IPS-15b (cell line): ENCODE data around the gene CDIPT.
"Not testable (repeated sequence)": the region's sequence is repeated elsewhere in the genome, so short reads cannot be mapped to it uniquely, and the experiment has no call there.

ENCODE experiments used
- H3K27me3 ChIP-seq: one replicate; pipeline ENCODE4 v1.6.1; 2013; ENCODE audit warnings: low read length; ENCODE audit not compliant: control insufficient read depth, insufficient read depth
- H3K36me3 ChIP-seq: one replicate; pipeline ENCODE4 v1.6.1; 2013; ENCODE audit warnings: low read length; ENCODE audit not compliant: control insufficient read depth, insufficient read depth
- H3K4me1 ChIP-seq: one replicate; pipeline ENCODE4 v1.6.1; 2013; ENCODE audit warnings: mild to moderate bottlenecking, low read length; ENCODE audit not compliant: control insufficient read depth, insufficient read depth
- H3K4me3 ChIP-seq: one replicate; pipeline ENCODE4 v1.5.1; 2013; ENCODE audit warnings: low read depth, low read length
- H3K9ac ChIP-seq: one replicate; pipeline ENCODE4 v1.6.1; 2013; ENCODE audit warnings: low read depth, mild to moderate bottlenecking, low read length
- H3K9me3 ChIP-seq: one replicate; pipeline ENCODE4 v1.6.1; 2013; ENCODE audit warnings: mild to moderate bottlenecking, low read length; ENCODE audit not compliant: control insufficient read depth, insufficient read depth

Gene CDIPT

DNA sequence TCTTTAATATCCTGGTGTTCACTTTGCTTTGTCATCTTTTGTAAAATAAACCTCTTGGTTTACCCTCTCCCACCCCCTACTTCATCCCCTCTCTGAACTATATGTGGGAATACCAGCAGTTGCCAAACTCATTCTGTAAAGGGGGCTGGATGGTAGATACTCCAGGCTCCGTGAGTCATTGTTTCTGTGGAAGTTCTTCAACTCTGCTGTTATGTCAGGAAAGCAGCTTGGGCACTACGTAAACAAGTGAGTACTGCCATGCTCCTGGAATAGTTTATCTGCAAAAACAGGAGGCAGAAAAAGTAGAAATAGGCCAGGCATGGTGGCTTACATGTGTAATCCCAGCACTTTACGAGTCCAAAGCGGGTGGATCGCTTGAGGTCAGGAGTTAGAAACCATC is 25.2 kb downstream of the CDIPT start:
- Histone ChIP-seq H3K4me1 (no peaks in the 10 kb centered on the region), H3K36me3 (no peaks in the 10 kb centered on the region), H3K9me3 (no peaks in the 10 kb centered on the region), H3K27me3 (no peaks in the 10 kb centered on the region), H3K9ac (no peak overlapping the region), H3K4me3 (no peak overlapping the region)

DNA sequence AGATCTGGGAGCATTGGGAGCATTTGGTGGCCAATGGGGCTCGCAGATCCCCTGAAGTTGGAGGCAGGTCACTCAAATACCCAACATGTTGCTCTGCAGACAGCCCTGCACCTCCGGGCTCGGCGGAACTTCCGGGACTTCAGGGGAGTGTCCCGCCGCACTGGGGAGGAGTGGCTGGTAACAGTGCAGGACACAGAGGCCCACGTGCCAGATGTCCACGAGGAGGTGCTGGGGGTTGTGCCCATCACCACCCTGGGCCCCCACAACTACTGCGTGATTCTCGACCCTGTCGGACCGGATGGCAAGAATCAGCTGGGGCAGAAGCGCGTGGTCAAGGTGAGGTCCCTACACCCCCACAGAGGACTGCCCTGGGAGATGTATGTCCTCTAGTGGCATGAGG is 26.4 kb downstream of the CDIPT start:
- no peaks in the 10 kb centered on the region for H3K27me3 ChIP-seq
- H3K4me3 ChIP-seq = no peak overlapping the region
- H3K9ac ChIP-seq = no peak overlapping the region
- no peaks in the 10 kb centered on the region for H3K36me3 ChIP-seq
- H3K9me3 ChIP-seq = no peaks in the 10 kb centered on the region
- no peaks in the 10 kb centered on the region for H3K4me1 ChIP-seq

- Histone ChIP-seq H3K27me3 (no peaks in the 10 kb centered on the region), H3K4me1 (no peaks in the 10 kb centered on the region), H3K4me3 (no peak overlapping the region), H3K36me3 (no peaks in the 10 kb centered on the region), H3K9ac (no peak overlapping the region), H3K9me3 (no peaks in the 10 kb centered on the region)
Observed at GRCh38 chr16:29835926-29836325, 27.1 kb downstream of the CDIPT start.

DNA sequence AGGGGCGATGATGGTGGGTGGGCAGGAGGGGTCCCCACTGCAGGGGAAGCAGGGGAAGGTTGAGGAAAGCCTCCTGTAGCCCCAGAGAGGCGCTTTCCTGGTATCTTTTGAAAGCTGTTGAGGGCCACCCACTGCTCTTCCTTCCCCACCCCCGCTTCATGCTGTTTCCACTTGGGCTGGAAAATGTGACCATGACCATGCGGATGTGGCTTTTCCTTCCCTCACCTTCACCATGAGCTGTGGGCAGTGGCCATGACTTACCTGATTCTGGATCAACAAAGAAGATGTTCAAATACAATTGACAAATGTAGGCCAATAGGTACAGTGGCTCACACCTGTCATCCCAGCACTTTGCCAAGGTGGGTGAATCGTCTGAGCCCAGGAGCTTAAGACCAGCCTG is 28.9 kb downstream of the CDIPT start:
- Histone ChIP-seq H3K27me3 (no peaks in the 10 kb centered on the region), H3K4me3 (no peak overlapping the region), H3K36me3 (peaks cover 2% of the 10 kb centered on the region), H3K9me3 (no peaks in the 10 kb centered on the region), H3K4me1 (no peaks in the 10 kb centered on the region), H3K9ac (no peak overlapping the region)

DNA sequence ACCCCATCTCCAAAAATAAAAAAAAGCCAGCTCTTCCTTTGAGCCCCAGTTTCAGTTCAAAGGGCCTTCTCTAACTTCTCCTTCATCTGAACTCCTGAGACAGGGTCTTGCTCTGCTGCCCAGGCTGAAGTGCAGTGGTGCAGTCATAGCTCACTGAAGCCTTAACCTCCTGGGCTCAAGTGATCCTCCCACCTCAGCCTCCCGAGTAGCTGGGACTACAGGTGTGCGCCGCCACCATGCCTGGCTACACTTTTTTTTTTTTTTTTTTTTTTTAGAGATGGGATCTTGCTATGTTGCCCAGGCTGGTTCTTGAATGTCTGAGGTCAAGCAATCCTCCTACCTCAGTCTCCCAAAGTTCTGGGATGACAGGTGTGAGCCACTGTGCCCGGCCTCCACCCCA is 29.8 kb downstream of the CDIPT start:
- H3K9ac ChIP-seq, H3K4me1 ChIP-seq, H3K4me3 ChIP-seq, H3K36me3 ChIP-seq, H3K9me3 ChIP-seq, H3K27me3 ChIP-seq: not testable (repeated sequence)

DNA sequence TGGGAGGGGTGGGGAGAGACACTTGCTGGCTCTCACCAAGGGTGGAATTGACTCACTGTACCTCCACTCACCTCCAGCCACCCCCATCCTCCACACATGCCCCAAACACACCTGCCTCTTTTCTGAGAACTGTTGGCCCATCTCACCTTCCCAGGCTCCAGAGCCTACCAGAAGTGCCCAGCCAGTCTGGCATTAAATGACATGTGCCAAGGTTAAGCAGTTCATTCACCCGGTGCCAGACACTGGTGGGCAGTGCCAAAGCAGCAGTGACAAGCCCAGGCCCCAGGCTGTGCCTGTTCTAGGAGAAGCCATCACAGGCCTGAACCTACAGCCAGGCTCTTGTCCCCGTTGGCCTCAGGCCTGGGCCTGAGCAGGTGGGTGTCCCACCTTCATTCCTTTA is 31.5 kb downstream of the CDIPT start:
- H3K4me3 ChIP-seq = no peak overlapping the region
- no peaks in the 10 kb centered on the region for H3K9me3 ChIP-seq
- H3K27me3 ChIP-seq = no peaks in the 10 kb centered on the region
- peaks cover 2% of the 10 kb centered on the region for H3K36me3 ChIP-seq
- no peaks in the 10 kb centered on the region for H3K4me1 ChIP-seq
- no peak overlapping the region for H3K9ac ChIP-seq

DNA sequence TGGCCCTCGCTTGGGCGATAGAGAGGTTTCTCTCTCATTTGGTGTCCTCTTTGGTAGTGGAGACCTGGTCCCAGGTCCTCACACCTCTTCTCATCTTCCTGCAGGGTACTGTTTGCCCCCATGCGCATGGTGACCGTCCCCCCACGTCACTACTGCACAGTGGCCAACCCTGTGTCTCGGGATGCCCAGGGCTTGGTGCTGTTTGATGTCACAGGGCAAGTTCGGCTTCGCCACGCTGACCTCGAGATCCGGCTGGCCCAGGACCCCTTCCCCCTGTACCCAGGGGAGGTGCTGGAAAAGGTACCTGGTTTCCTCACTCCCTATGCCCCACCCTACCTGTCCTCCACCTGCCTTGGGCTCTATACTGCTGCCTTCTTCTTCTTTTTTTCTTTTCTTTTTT is 32.3 kb downstream of the CDIPT start:
- no peak overlapping the region for H3K4me3 ChIP-seq
- H3K27me3 ChIP-seq = no peaks in the 10 kb centered on the region
- peaks cover 2% of the 10 kb centered on the region for H3K36me3 ChIP-seq
- no peaks in the 10 kb centered on the region for H3K4me1 ChIP-seq
- no peak overlapping the region for H3K9ac ChIP-seq
- no peaks in the 10 kb centered on the region for H3K9me3 ChIP-seq

GRCh38 chr16:29826342-29826695 is 36.7 kb downstream of the CDIPT start:
- Histone ChIP-seq H3K36me3 (peaks cover 2% of the 10 kb centered on the region), H3K4me1 (peaks cover 4% of the 10 kb centered on the region), H3K9ac (no peak overlapping the region), H3K4me3 (no peak overlapping the region), H3K27me3 (no peaks in the 10 kb centered on the region), H3K9me3 (no peaks in the 10 kb centered on the region)

- H3K27me3 ChIP-seq = no peaks in the 10 kb centered on the region
- H3K36me3 ChIP-seq = peaks cover 5% of the 10 kb centered on the region
- no peak overlapping the region for H3K4me3 ChIP-seq
- H3K9ac ChIP-seq = peak overlapping the region; percentile 16
- H3K4me1 ChIP-seq = peaks cover 4% of the 10 kb centered on the region
- H3K9me3 ChIP-seq = no peaks in the 10 kb centered on the region
Observed at GRCh38 chr16:29825145-29826044, 37.6 kb downstream of the CDIPT start.

- peaks cover 10% of the 10 kb centered on the region for H3K36me3 ChIP-seq
- H3K9ac ChIP-seq = no peak overlapping the region
- no peak overlapping the region for H3K4me3 ChIP-seq
- peaks cover 4% of the 10 kb centered on the region for H3K4me1 ChIP-seq
- no peaks in the 10 kb centered on the region for H3K27me3 ChIP-seq
- no peaks in the 10 kb centered on the region for H3K9me3 ChIP-seq
Observed at GRCh38 chr16:29824589-29825144, 38.4 kb downstream of the CDIPT start.

GRCh38 chr16:29821643-29822115 is 41.3 kb downstream of the CDIPT start:
- Histone ChIP-seq H3K27me3 (no peaks in the 10 kb centered on the region), H3K9ac (no peak overlapping the region), H3K4me1 (peaks cover 4% of the 10 kb centered on the region), H3K36me3 (peaks cover 26% of the 10 kb centered on the region), H3K4me3 (no peak overlapping the region), H3K9me3 (no peaks in the 10 kb centered on the region)
